PFSK-1 (cell line): Measurements from ENCODE around the gene PTGIS.

Experiments
- FOXP2 ChIP-seq: optimal IDR thresholded peaks from 2 replicates; pipeline ENCODE3; 2011; ENCODE audit warnings: borderline replicate concordance, control low read depth, inconsistent platforms; ENCODE audit not compliant: insufficient read depth; ENCODE audit errors: extremely low read length, extremely low read depth
- POLR2AphosphoS5 ChIP-seq: IDR thresholded peaks from 2 replicates; pipeline ENCODE4 v1.6.1; 2012; ENCODE audit warnings: low read depth, mild to moderate bottlenecking, control low read depth, low read length, moderate library complexity
- SIN3A ChIP-seq: IDR thresholded peaks from 2 replicates; pipeline ENCODE4 v1.6.1; 2012; ENCODE audit warnings: mild to moderate bottlenecking, low read length, moderate library complexity, borderline replicate concordance; ENCODE audit not compliant: insufficient read depth
- TAF1 ChIP-seq: IDR thresholded peaks from 2 replicates; pipeline ENCODE4 v1.6.1; 2012; ENCODE audit warnings: low read length, control low read depth, borderline replicate concordance; ENCODE audit not compliant: insufficient read depth
- TF ChIP-seq, protein P1 (sequence below), 2 experiments: IDR thresholded peaks; 2 replicates each; pipeline versions ENCODE4 v1.6.1 to v1.8.0; 2011 to 2012; ENCODE audit warnings: low read depth in 2 of 2, low read length in 2 of 2, control low read depth in 1 of 2, inconsistent platforms in 1 of 2, mild to moderate bottlenecking in 1 of 2, moderate library complexity in 1 of 2; ENCODE audit not compliant: insufficient read depth in 1 of 2

PTGIS gene

GRCh38 chr20:49486064-49486463 lies 81.9 kb downstream of the PTGIS start:
- TF ChIP-seq, protein P1, sequence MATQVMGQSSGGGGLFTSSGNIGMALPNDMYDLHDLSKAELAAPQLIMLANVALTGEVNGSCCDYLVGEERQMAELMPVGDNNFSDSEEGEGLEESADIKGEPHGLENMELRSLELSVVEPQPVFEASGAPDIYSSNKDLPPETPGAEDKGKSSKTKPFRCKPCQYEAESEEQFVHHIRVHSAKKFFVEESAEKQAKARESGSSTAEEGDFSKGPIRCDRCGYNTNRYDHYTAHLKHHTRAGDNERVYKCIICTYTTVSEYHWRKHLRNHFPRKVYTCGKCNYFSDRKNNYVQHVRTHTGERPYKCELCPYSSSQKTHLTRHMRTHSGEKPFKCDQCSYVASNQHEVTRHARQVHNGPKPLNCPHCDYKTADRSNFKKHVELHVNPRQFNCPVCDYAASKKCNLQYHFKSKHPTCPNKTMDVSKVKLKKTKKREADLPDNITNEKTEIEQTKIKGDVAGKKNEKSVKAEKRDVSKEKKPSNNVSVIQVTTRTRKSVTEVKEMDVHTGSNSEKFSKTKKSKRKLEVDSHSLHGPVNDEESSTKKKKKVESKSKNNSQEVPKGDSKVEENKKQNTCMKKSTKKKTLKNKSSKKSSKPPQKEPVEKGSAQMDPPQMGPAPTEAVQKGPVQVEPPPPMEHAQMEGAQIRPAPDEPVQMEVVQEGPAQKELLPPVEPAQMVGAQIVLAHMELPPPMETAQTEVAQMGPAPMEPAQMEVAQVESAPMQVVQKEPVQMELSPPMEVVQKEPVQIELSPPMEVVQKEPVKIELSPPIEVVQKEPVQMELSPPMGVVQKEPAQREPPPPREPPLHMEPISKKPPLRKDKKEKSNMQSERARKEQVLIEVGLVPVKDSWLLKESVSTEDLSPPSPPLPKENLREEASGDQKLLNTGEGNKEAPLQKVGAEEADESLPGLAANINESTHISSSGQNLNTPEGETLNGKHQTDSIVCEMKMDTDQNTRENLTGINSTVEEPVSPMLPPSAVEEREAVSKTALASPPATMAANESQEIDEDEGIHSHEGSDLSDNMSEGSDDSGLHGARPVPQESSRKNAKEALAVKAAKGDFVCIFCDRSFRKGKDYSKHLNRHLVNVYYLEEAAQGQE (IDR thresholded peaks at IDR 0.05; ENCODE audit: insufficient read depth in 1 of 2, low read depth in 2 of 2, low read length in 2 of 2): no peak
- TF ChIP-seq SIN3A (no peak), TAF1 (no peak), FOXP2 (no peak), POLR2AphosphoS5 (no peak)

- TF ChIP-seq FOXP2: no peak
- no peak for TF ChIP-seq SIN3A
- TF ChIP-seq, protein P1 (IDR thresholded peaks at IDR 0.05; ENCODE audit: insufficient read depth in 1 of 2, low read depth in 2 of 2, low read length in 2 of 2): peak in 1 of 2 experiments; percentile 78; a peak in 2 of 4 replicates
These were observed 82.4 kb downstream of the PTGIS start for GRCh38 chr20:49485563-49485962.

GRCh38 chr20:49484180-49485140 lies 83.5 kb downstream of the PTGIS start:
- TF ChIP-seq FOXP2: peak; percentile 96
- TF ChIP-seq, protein P1 (IDR thresholded peaks at IDR 0.05; ENCODE audit: insufficient read depth in 1 of 2, low read depth in 2 of 2, low read length in 2 of 2): peak; percentile 57 to 77; a peak in 3 of 4 replicates
- peak; percentile 93 for TF ChIP-seq SIN3A
- TF ChIP-seq TAF1: no peak
- no peak for TF ChIP-seq POLR2AphosphoS5

DNA sequence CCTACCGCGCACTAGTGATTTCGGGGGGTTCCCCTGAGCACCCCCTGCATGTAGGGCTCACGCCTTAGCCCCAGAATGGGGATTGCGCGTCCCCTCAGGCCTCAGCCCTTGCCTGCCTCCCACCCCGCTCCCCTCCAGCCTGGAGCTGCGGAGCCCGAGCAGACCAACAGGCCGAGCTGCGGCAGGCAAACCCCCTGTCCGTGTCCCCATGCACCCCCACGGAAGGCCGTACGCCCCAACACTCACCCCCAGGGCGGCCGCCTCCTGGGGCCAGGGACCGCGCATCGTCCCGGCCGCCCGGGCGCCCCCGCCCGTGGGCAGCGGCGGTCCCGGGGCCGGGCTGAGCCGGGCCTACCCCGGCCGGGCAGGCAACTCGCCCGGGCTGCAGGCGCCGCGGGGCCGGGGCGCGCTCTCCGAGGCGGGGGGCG lies 84.2 kb downstream of the PTGIS start:
- TF ChIP-seq, protein P1 (IDR thresholded peaks at IDR 0.05; ENCODE audit: insufficient read depth in 1 of 2, low read depth in 2 of 2, low read length in 2 of 2): no peak
- TF ChIP-seq POLR2AphosphoS5: no peak
- no peak for TF ChIP-seq FOXP2
- TF ChIP-seq SIN3A: no peak
- no peak for TF ChIP-seq TAF1
